Ascending aorta (tissue), 2 donors: Measurements from ENCODE around the gene PARD6B. TPM values are rescaled to one million over a fixed set of nuclear protein-coding genes. Genes with fewer than 3 reads are reported as not detected.
A peak's percentile ranks its signal among the peaks of the same experiment; 100 is the strongest.
"Not testable (repeated sequence)": the region's sequence is repeated elsewhere in the genome, so short reads cannot be mapped to it uniquely, and the experiment has no call there.

Experiments used
- DNase-seq, 2 donors: peaks; one replicate each; pipeline ENCODE4 v3.0.0-alpha.2; 2019; ENCODE audit warnings: low spot score in 2 of 2
- H3K27ac ChIP-seq, 2 donors: fragments of 200-600 bp; sonication (generic); one replicate each; pipeline ENCODE4 v1.5.1; 2016 to 2017; ENCODE audit warnings: mild to moderate bottlenecking in 1 of 2
- H3K27me3 ChIP-seq: fragments of 200-600 bp; sonication (generic); one replicate; pipeline ENCODE4 v1.5.1; 2017
- H3K36me3 ChIP-seq, 2 donors: fragments of 200-600 bp; sonication (generic); one replicate each; pipeline ENCODE4 v1.5.1; 2016
- H3K4me1 ChIP-seq, 2 donors: fragments of 200-600 bp; sonication (generic); one replicate each; pipeline ENCODE4 v1.5.1; 2016 to 2017; ENCODE audit warnings: mild to moderate bottlenecking in 1 of 2
- H3K4me3 ChIP-seq, 2 donors: fragments of 200-600 bp; sonication (generic); one replicate each; pipeline ENCODE4 v1.5.1; 2016 to 2017; ENCODE audit warnings: mild to moderate bottlenecking in 1 of 2
- H3K9me3 ChIP-seq, 2 donors: fragments of 200-600 bp; sonication (generic); one replicate each; pipeline ENCODE4 v1.5.1; 2016
- CTCF ChIP-seq, 3 experiments: fragments of 200-600 bp in 2 of 3; fragments of 450-650 bp in 1 of 3; sonication (generic) in 2 of 3; IDR thresholded peaks; one replicate each; pipeline ENCODE4 v1.5.1; 2016 to 2019; ENCODE audit warnings: antibody characterized with exemption in 3 of 3, mild to moderate bottlenecking in 1 of 3, moderate library complexity in 1 of 3
- intact Hi-C: fragments of 100-400 bp; cut with DNase I; formaldehyde crosslinking; loops from one replicate; pipeline ENCODE4 v1.15.1; 2023
- total RNA-seq: library from RNA; depleted of rRNA; stranded (reverse); fragments of >200 nt; gene quantifications from one replicate; pipeline ENCODE4 v1.1.0, GENCODE V29; 2016

The PARD6B gene
- total RNA-seq, 1 donor from 2014 or later = 1.2 TPM

GRCh38 chr20:50692552-50692933, 38.8 kb upstream of the PARD6B start:
- Histone ChIP-seq H3K27me3 (no peaks in the 10 kb centered on the region), H3K4me1 (peaks cover 0 to 7% of the 10 kb centered on the region in 2 donors), H3K36me3 (no peaks in the 10 kb centered on the region), H3K9me3 (no peaks in the 10 kb centered on the region), H3K27ac (no peak overlapping the region), H3K4me3 (no peak overlapping the region)
- DNase-seq = no peak
- TF ChIP-seq CTCF (IDR thresholded peaks at IDR 0.05) = no peak
- intact Hi-C loops = no loop called here

- no peak for DNase-seq
- H3K36me3 ChIP-seq = no peaks in the 10 kb centered on the region
- H3K9me3 ChIP-seq = no peaks in the 10 kb centered on the region
- intact Hi-C loops = no loop called here
- no peak overlapping the region for H3K27ac ChIP-seq
- H3K4me3 ChIP-seq = no peak overlapping the region
- no peaks in the 10 kb centered on the region for H3K27me3 ChIP-seq
- TF ChIP-seq CTCF (IDR thresholded peaks at IDR 0.05) = no peak
- peaks cover 0 to 7% of the 10 kb centered on the region in 2 donors for H3K4me1 ChIP-seq
These were observed 38.4 kb upstream of the PARD6B start for GRCh38 chr20:50693001-50693400.

GRCh38 chr20:50694379-50695134, 36.8 kb upstream of the PARD6B start:
- Histone ChIP-seq H3K27ac (no peak overlapping the region), H3K4me3 (no peak overlapping the region), H3K9me3 (no peaks in the 10 kb centered on the region), H3K36me3 (no peaks in the 10 kb centered on the region), H3K4me1 (peaks cover 0 to 7% of the 10 kb centered on the region in 2 donors), H3K27me3 (no peaks in the 10 kb centered on the region)
- no peak for DNase-seq
- TF ChIP-seq CTCF (IDR thresholded peaks at IDR 0.05) = no peak
- intact Hi-C loops = no loop called here

- H3K9me3 ChIP-seq = no peaks in the 10 kb centered on the region
- no peaks in the 10 kb centered on the region for H3K36me3 ChIP-seq
- H3K27me3 ChIP-seq = no peaks in the 10 kb centered on the region
- intact Hi-C loops = no loop called here
- H3K4me1 ChIP-seq = peaks cover 0 to 7% of the 10 kb centered on the region in 2 donors
- no peak overlapping the region for H3K27ac ChIP-seq
- no peak for TF ChIP-seq CTCF (IDR thresholded peaks at IDR 0.05)
- peak in 1 of 2 donors; percentile 75 for DNase-seq
- H3K4me3 ChIP-seq = no peak overlapping the region
These were observed 36.1 kb upstream of the PARD6B start for GRCh38 chr20:50695135-50695872.

GRCh38 chr20:50698255-50698654, 33.1 kb upstream of the PARD6B start:
- H3K27ac ChIP-seq, intact Hi-C loops, DNase-seq, H3K4me3 ChIP-seq, H3K27me3 ChIP-seq, H3K9me3 ChIP-seq, H3K36me3 ChIP-seq, H3K4me1 ChIP-seq: not testable (repeated sequence)

- TF ChIP-seq CTCF (IDR thresholded peaks at IDR 0.05) = no peak
- no peak for DNase-seq
- no peaks in the 10 kb centered on the region for H3K36me3 ChIP-seq
- H3K4me3 ChIP-seq = no peak overlapping the region
- no peak overlapping the region for H3K27ac ChIP-seq
- intact Hi-C loops = no loop called here
- H3K4me1 ChIP-seq = no peaks in the 10 kb centered on the region
- H3K27me3 ChIP-seq = no peaks in the 10 kb centered on the region
- H3K9me3 ChIP-seq = no peaks in the 10 kb centered on the region
These were observed 31.7 kb upstream of the PARD6B start for GRCh38 chr20:50699688-50700087.
